Kasumi-1 (cell line): ENCODE results near the gene NSUN6.
"Not testable (repeated sequence)": the region's sequence is repeated elsewhere in the genome, so short reads cannot be mapped to it uniquely, and the experiment has no call there.

Source experiments
- DNase-seq, 2 experiments: peaks; one replicate each; lab custom pipeline; 2025; lab: John Stamatoyannopoulos, UW

NSUN6 gene

DNA sequence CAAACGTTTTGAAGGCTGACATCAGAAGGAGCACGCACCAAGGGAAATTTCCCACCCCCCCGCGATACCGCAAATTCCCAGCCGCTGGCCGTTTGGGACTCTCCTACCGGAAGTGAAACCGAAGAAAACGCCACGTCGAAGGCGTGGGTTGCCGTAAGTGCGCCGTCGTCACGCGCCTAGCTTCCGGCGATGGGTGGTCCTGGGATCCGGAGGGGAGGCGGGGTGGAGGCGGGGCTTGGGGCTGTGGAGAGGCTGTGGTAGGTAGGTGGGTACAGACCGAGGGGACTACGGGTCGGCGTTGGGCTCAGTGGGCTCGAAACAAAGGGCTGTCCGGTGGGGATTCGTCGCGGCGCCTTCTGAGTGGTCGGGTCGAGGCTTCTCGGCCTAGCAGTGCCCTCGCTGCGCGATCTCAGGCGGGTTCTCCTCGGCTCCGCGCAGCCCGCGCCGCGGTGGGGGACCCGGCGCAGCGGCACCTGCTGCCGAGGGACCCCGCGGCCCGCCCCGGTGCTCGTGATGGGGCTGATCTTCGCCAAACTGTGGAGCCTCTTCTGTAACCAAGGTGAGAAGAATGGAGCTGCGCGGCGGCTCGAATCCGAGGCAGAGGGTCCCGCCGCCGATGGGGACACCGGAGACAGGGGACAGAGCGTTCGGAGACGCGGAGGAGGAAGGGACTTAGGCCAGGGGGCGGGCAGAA lies 7.9 kb upstream of the NSUN6 start, which contains the start of gene ARL5B:
TSS of gene ARL5B (plus strand) at position 307 of the 694 bp plus-strand sequence. CDS start at position 514, 207 bp downstream.
- peak; percentile 95 for DNase-seq

DNA sequence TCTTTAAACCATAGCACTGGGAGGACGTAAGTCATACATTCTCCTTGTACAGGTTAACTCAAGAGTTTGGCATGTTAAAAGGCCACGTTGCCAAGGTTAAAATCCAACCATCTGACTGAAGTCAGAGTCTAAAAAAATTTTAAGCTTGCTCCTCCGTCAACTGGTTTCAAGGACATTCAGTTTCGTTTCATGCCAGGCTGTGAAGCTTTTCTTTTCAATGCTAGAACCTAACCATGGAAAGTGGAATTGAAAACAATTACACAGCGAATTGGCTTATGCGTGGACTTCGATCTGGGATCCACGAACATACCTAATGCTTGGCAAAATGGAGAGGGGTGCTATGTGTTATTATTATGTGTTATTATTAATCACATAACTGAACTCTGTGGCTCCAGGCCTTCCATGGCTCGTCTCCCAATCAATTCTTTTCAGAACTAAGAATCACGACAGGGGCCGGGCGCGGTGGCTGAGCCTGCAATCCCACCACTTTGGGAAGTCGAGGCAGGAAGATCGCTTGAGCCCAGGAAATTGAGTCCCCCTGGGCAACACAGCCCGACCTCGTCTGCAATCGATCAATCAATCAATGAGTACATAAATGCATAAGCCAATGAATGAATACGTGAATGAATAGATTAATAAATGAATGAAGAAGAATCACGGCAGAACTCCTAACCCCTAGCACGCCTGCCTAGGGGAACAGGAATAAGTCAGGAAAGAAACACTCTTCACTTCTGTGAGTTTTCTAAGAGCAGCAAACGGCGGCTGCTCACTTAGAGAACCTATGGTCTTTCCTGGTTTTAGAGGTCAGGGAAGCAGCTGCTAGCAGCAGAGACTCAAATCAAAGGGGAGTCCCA lies 7.1 kb upstream of the NSUN6 start:
- DNase-seq: no peak

DNA sequence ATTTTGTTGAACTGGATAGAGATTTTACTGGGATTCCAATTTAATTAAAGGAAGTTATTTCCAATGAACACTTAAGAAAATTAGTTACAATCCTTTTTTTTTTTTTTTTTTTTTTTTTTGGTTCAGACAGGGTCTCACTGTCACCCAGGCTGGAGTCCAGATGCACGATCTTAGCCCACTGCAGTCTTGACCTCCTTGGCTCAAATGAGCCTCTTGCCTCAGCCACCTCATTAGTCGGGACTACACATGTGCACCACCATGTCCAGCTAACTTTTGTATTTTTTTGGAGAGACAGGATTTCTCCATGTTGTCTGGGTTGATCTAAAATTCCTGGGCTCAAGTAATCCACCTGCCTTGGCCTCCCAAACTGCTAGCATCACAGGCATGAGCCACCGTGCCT lies 5.3 kb upstream of the NSUN6 start:
- no peak for DNase-seq

DNA sequence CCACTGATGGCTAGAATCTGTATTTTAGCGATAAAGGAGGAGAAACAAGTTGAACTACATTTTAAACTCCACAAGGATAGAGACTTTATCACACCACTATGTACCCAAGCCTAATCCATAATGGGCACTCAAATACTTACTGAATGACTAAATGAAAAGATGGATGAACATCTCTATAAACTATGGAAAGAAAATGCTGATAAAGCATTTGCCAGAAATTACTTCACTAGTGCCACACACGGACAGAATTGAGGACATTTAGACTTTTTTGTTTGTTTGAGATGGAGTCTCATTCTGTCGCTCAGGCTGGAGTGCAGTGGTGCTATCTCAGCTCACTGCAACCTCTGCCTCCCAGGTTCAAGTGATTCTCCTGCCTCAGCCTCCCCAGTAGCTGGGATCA lies 1.7 kb upstream of the NSUN6 start:
- no peak for DNase-seq

DNA sequence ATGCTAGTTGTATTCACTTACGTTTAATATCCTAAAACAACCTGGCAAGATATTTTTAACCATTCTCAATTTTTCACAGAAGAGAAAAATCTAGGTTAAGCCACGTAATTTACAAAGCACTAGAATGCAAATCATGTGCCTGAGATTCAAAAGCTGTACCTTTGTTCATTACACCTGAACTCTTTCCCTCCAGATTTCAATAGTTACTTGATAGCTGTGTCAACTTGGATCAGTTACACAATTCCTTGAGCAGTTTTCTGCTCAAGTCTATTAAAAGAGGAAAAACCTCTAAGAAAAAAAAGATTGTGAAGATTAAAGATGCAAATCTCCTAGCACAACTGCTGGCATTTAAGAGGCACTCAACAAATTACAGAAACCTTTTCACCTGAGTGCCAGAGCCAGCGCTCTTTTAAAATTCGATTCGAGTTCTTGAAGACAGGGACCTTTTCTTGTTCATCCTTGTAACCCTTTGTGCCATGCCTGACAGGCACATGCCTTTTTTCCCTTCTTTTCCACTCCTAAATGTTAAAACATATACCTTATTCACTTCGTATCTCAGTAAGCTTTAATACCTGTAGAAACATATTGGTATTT lies 886 bp downstream of the NSUN6 start:
- peak; percentile 38 to 41 for DNase-seq

DNA sequence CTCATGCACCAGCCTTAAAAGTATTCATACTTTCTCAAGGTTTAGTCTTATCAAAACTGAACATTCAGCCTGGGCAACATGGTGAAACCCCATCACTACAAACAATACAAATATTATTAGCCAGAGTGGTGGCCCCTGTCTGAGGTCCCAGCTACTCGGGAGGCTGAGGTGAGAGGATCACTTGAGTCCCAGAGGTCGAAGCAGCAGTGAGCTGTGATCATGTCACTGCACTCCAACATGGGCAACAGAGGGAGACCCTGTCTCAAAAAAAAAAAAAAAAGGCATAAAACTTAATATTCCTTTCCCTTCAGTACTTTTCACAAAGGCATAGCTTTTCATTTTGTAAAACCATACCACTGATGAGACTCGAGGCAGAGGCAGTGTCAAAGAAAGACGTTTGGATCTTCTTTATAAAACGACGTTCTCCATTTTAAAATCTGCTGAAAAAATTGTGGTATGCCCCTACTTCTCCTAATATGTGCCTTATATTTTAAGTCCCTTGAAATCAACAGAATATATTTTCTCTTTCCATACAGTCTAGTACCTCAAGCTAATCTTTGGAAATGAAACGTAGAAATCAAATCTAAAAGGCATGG lies 1.9 kb downstream of the NSUN6 start:
- DNase-seq: peak; percentile 24 to 53

DNA sequence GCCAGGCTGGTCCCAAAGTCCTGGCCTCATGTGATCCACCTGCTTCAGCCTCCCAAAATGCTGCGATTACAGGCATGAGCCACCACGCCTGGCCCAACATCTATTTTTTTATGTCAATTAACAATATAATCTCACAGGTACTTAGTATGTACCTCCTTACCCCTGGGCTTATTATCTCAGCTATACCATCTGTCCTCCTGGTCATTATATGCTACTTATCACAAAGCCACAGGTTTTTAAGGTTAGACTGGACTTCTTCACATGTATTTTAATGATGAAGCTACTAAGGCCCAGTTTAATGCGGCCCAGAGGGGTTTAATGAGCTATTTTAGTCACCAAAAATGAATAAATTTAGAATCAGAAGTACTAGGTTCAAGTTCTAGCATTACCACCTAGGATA lies 3.4 kb downstream of the NSUN6 start:
- DNase-seq: no peak

DNA sequence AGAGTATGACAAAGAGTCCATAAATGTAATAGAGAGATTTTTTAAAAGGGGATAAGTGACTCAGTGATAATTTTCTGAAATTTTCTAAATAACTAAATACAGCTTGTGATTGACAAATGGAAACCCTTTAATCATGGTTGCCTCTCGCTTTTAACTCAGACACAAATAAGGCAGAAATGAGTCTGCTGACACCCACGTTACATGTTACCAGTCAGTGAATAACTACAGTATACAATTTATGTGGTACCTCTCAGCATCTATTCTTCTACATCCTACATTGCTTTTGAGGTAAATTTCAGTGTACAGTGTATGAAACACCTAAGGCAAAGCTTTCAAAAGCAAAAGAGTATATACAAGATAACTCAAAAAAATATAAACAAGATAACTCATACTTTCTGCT lies 4.2 kb downstream of the NSUN6 start:
- DNase-seq: no peak

DNA sequence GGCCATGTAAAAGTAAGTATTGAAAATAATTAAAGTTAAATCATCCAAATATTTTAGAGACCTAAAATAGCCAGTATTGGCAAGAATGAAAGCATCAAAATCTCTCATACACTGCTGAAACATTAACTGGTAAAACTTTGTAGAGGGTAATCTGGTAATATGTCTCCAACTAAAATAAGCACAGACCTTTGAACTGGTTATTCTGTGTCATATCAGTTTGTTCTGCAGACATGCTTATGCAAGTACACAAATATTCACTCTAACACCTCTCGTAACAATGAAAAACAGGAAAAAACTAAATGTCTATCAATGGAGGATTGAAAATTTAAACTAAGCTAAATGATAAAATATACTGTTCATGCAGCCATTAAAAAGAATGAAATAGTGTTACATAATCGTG lies 11.7 kb downstream of the NSUN6 start:
- not testable (repeated sequence) for DNase-seq

DNA sequence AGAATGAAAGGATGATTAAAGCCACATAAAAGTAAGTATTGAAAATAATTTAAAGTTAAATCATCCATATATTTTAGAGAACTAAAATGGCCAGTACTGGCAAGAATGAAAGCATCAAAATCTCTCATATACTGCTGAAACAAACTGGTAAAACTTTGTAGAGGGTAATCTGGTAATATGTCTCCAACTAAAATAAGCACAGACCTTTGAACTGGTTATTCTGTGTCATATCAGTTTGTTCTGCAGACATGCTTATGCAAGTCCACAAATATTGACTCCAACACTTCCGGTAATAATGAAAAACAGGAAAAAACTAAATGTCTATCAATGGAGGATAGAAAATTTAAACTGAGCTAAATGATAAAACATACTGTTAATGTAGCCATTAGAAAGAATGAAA lies 14.0 kb downstream of the NSUN6 start:
- DNase-seq: not testable (repeated sequence)

DNA sequence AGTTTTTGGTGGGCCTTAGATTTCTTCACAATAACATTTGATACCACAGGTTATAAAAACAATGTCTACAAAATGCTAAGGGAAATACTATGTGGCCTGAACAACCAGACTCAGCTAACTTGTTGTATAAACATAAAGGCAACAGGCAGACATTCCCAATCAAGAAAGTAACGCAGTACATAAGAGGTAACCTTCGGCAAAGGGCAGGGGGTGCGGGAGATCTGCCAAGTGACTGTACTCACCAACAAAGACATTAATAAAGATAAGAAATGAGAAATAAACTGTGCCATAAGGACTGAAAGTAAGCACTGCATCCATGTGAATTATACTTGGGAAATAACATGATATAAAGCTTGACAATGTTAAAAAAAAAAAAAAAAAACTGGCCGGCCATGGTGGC lies 15.4 kb downstream of the NSUN6 start:
- no peak for DNase-seq

DNA sequence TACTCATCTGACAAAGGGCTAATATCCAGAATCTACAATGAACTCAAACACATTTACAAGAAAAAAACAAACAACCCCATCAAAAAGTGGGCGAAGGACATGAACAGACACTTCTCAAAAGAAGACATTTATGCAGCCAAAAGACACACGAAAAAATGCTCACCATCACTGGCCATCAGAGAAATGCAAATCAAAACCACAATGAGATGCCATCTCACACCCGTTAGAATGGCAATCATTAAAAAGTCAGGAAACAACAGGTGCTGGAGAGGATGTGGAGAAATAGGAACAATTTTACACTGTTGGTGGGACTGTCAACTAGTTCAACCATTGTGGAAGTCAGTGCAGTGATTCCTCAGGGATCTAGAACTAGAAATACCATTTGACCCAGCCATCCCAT lies 18.9 kb downstream of the NSUN6 start:
- DNase-seq: not testable (repeated sequence)

DNA sequence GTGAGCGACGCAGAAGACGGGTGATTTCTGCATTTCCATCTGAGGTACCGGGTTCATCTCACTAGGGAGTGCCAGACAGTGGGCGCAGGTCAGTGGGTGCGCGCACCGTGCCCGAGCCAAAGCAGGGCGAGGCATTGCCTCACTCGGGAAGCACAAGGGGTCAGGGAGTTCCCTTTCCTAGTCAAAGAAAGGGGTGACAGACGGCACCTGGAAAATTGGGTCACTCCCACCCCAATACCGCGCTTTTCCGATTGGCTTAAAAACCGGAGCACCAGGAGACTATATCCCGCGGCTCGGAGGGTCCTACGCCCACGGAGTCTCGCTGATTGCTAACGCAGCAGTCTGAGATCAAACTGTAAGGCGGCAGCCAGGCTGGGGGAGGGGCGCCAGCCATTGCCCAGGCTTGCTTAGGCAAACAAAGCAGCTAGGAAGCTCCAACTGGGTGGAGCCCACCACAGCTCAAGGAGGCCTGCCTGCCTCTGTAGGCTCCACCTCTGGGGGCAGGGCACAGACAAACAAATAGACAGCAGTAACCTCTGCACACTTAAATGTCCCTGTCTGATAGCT lies 23.9 kb downstream of the NSUN6 start:
- DNase-seq: peak in 1 of 2 experiments; percentile 26

DNA sequence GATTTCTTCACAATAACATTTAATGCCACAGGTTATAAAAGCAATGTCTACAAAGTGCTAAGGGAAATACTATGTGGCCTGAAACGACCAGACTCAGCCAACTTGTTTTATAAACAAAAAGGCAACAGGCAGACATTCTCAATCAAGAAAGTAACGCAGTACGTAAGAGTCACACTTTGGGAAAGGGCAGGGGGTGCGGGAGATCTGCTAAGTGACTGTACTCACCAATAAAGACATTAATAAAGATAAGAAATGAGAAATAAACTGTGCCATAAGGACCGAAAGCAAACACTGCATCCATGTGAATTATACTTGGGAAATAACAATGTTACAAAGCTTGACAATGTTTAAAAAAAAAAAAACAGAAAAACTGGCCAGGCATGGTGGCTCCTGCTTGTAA lies 25.5 kb downstream of the NSUN6 start:
- no peak for DNase-seq

DNA sequence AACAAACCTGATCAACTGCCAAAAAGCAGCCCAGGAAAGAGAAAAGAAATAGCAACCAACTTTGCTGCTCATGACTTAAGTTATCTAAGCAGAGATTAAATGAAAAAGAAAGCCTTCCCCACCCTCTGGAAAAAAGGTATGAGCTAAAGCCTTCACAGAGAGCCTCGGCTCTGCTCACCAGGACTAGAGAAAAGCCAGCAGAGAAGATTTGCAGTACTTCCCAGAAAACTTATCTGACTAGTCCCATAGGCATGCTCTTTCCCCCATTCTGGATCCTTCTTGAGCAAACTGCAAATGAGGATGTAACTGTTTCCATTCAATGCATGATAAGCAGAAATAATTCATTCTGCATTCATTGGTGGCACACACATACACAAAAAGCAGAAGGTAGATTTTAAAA lies 27.7 kb downstream of the NSUN6 start:
- DNase-seq: not testable (repeated sequence)

DNA sequence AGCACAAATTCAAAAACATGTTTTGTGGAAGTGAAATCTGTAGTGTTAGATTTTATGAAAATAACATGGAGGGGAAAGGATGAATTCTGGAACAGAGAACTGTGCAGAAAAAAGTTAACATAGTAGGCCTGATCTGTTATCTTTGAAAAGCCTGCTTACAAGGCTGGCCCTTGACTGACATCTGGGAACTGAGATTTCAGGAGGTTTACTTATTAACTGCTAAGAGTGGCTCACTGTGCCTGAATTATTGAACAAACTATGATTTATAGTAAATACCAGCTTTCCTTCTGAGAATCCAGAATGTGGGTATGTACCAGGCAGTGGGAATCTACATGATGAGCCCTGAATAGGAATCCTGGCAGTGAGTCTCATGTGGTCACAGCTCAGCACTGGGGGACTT lies 30.5 kb downstream of the NSUN6 start:
- DNase-seq: no peak

DNA sequence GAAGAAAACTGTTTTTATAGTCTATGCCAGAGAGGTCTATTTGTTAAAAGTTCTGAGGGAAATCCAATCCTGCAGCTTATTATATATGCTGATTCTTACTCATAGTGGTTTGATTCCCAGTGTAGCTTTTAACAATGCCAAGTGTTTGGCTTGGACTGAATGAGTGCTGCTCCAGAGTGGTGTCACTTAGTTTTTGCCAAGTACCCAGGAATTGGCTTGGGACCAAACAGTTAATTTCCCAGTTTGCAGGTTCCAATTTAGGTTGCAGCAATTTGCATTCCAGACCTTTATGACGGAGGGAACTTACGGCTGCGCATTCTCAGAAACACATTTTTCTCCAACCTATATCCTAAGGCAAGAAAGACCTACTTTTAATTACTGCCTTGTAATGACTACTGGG lies 32.4 kb downstream of the NSUN6 start:
- DNase-seq: no peak

DNA sequence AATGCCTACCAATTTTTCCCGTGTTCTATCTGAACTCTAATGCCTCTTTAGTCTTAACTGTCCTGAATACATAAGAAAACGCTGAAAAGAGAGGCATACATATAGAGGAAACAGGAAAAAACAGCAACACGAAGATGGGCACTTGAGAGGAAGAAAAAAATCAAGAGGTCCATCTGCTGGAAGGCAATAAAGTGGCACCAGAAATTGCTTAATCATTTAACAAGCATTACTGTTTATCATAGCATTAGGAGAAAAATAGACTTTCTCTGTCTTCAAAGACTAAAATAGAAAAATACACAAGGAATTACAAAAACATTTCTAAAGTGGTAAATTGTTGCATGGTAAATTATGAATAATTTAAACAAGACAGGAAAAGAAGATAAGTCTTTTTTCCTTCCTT lies 35.0 kb downstream of the NSUN6 start:
- DNase-seq: peak in 1 of 2 experiments; percentile 15

DNA sequence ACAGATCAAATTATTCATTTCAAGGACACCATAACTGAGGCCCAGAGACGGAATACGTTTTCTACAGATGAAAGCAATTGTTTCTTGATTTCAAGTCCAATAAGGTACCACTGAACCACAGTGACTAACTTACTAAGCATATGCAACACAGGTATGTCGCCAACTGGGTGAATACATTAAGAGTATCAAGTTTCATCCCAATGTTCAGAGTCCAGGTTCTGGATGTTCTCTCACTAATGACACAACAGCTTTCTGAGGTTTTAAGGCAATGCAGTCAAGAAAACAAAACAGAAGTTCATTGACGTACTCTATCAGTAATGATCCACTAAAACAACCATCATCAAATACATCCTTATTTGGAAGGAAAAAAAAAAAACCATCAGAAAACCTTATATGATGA lies 35.8 kb downstream of the NSUN6 start:
- no peak for DNase-seq

DNA sequence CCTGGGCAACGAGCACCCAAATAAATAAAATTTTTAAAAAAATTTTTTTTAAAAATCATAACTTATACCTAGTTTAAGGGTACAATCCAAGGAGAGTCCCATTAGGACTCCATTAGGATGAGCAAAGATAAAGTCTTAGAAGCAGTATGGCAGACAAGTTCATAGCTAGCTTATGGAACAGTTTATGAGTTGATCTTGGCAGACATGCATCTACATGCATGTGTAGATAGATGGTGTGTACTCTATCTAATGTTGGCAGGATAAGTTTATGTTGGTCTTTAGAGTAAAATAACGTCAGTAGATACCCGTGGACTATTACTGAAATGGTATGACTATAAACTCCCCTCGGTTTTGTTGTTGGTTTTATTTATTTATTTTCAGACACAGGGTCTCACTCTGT lies 40.2 kb downstream of the NSUN6 start:
- DNase-seq: no peak

DNA sequence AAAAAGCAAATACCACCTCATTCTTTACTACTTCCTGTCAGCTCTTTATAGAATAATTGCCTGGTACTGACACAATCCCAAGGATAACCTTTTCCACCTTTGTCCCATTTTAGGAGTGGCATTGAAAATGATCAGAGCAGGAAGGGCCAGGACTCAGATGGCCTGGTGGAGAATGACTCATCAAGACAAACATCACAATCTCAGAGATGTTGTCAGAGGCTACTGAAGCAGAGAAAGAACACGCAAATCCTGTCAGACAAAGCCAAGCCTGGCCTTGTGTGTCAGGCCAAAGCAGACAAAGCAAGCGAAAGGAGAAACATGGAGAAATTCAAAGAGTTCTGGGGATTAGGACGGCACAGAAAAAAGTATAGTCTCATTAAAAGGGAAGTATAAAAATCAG lies 40.9 kb downstream of the NSUN6 start:
- no peak for DNase-seq

DNA sequence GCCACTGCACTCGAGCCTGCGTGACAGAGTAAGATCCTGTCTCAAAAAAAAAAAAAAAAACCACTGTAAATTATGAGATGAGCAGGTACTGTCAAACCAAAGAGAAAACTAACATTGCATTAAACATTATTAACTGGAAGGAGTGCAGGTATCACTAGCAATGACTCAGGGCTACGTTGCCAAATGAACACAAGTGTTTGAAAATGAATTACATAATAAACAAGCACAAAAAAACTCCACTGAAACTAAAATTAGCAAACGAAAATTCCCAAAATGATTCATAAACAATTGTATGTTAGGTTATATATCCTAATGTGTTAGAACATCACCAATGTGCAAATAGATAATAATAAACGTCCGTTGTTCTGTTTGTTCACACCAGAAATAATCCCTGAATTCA lies 42.8 kb downstream of the NSUN6 start:
- no peak for DNase-seq
